ENCODE measurements around the gene SFT2D2. TPM values are rescaled to one million over a fixed set of nuclear protein-coding genes. Genes with fewer than 3 reads are reported as not detected.

Gene SFT2D2
- polyA plus RNA-seq, 1 of the 3 experiments (the other 2 are of a cell fraction), result 9.3 TPM

DNA sequence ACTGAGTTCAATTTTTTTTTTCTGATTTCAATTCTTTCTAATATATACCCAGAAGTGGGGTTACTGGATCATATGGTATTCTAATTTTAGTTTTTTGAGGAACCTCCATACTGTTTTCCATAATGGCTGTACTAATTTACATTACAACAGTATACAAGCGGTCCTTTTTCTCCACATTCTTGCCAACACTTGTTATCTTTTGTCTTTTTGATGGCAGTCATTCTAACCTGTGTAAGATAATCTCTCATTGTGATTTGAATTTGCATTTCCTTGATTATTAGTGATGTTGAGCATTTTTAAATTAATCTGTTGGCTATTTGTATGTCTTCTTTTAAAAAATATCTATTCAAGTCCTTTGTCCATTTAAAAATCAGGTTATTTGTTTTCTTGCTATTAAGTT, 33.8 kb downstream of the SFT2D2 start:
- CTCF ChIA-PET, result no interaction called here
- POLR2A ChIA-PET, result no interaction called here
- H3K4me3 ChIP-seq (ENCODE audit: low read depth in 2 of 2, low read length in 1 of 2), result no peak overlapping the region
- H3K4me2 ChIP-seq, result no peak overlapping the region
- no peak overlapping the region for H2AFZ ChIP-seq (ENCODE audit: low read depth)
- H3K36me3 ChIP-seq (replicated peaks in 1 of 2; ENCODE audit: control insufficient read depth in 1 of 2, insufficient read depth in 2 of 2, low read length in 1 of 2), result peaks cover 10 to 19% of the 10 kb centered on the region in 2 experiments
- H3K27ac ChIP-seq (ENCODE audit: low read depth in 2 of 2, low read length in 1 of 2), result no peak overlapping the region
- no peaks in the 10 kb centered on the region for H3K9me2 ChIP-seq
- no peaks in the 10 kb centered on the region for H3K27me3 ChIP-seq (ENCODE audit: insufficient read depth)
- TF ChIP-seq NFIC (IDR thresholded peaks at IDR 0.05; ENCODE audit: borderline replicate concordance) (no peak), EP300 (IDR thresholded peaks at IDR 0.05; ENCODE audit: borderline replicate concordance in 1 of 2, low read depth in 1 of 2, low read length in 1 of 2) (no peak), GABPA (IDR thresholded peaks at IDR 0.05; ENCODE audit: low read depth) (no peak), SIN3A (IDR thresholded peaks at IDR 0.05; ENCODE audit: borderline replicate concordance, low read depth, low read length) (no peak), NRF1 (IDR thresholded peaks at IDR 0.05; ENCODE audit: low read depth, low read length) (no peak), RCOR1 (IDR thresholded peaks at IDR 0.05; ENCODE audit: low read length) (no peak), RXRA (IDR thresholded peaks at IDR 0.05; ENCODE audit: borderline replicate concordance, low read depth) (no peak), ELF1 (IDR thresholded peaks at IDR 0.05) (no peak), POLR2AphosphoS5 (IDR thresholded peaks at IDR 0.05; ENCODE audit: low read depth, low read length) (no peak), RFX5 (IDR thresholded peaks at IDR 0.05; ENCODE audit: low read length) (no peak)
- TF ChIP-seq, protein P1, sequence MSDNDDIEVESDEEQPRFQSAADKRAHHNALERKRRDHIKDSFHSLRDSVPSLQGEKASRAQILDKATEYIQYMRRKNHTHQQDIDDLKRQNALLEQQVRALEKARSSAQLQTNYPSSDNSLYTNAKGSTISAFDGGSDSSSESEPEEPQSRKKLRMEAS (IDR thresholded peaks at IDR 0.05; ENCODE audit: low read depth), result no peak
- TF ChIP-seq, protein P2, sequence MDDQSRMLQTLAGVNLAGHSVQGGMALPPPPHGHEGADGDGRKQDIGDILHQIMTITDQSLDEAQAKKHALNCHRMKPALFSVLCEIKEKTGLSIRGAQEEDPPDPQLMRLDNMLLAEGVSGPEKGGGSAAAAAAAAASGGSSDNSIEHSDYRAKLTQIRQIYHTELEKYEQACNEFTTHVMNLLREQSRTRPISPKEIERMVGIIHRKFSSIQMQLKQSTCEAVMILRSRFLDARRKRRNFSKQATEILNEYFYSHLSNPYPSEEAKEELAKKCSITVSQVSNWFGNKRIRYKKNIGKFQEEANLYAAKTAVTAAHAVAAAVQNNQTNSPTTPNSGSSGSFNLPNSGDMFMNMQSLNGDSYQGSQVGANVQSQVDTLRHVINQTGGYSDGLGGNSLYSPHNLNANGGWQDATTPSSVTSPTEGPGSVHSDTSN (IDR thresholded peaks at IDR 0.05), result no peak
- TF ChIP-seq, protein P3, sequence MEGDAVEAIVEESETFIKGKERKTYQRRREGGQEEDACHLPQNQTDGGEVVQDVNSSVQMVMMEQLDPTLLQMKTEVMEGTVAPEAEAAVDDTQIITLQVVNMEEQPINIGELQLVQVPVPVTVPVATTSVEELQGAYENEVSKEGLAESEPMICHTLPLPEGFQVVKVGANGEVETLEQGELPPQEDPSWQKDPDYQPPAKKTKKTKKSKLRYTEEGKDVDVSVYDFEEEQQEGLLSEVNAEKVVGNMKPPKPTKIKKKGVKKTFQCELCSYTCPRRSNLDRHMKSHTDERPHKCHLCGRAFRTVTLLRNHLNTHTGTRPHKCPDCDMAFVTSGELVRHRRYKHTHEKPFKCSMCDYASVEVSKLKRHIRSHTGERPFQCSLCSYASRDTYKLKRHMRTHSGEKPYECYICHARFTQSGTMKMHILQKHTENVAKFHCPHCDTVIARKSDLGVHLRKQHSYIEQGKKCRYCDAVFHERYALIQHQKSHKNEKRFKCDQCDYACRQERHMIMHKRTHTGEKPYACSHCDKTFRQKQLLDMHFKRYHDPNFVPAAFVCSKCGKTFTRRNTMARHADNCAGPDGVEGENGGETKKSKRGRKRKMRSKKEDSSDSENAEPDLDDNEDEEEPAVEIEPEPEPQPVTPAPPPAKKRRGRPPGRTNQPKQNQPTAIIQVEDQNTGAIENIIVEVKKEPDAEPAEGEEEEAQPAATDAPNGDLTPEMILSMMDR (IDR thresholded peaks at IDR 0.05), result no peak
- TF ChIP-seq, protein P4, sequence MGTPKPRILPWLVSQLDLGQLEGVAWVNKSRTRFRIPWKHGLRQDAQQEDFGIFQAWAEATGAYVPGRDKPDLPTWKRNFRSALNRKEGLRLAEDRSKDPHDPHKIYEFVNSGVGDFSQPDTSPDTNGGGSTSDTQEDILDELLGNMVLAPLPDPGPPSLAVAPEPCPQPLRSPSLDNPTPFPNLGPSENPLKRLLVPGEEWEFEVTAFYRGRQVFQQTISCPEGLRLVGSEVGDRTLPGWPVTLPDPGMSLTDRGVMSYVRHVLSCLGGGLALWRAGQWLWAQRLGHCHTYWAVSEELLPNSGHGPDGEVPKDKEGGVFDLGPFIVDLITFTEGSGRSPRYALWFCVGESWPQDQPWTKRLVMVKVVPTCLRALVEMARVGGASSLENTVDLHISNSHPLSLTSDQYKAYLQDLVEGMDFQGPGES (IDR thresholded peaks at IDR 0.05; ENCODE audit: low read depth, low read length), result no peak
- TF ChIP-seq, protein P5, sequence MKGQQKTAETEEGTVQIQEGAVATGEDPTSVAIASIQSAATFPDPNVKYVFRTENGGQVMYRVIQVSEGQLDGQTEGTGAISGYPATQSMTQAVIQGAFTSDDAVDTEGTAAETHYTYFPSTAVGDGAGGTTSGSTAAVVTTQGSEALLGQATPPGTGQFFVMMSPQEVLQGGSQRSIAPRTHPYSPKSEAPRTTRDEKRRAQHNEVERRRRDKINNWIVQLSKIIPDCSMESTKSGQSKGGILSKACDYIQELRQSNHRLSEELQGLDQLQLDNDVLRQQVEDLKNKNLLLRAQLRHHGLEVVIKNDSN (IDR thresholded peaks at IDR 0.05; ENCODE audit: borderline replicate concordance, low read depth), result no peak
- peaks cover 32% of the 10 kb centered on the region; the same call in 1 of the 2 replicates for H3K79me2 ChIP-seq (ENCODE audit: insufficient read depth)
- H3F3A ChIP-seq (replicated peaks; ENCODE audit: insufficient read depth), result peaks cover 22% of the 10 kb centered on the region
- DNase-seq, result no peak
- H3K9me3 ChIP-seq, result 0 out of 2 replicates have a peak, but pooled peaks cover 19% of the 10 kb centered on the region
- H3K9ac ChIP-seq, result no peak overlapping the region
- WGBS (ENCODE audit: low lambda C conversion rate), result 93% methylated on average over 1 of the region's 1 CpG
- H3K4me1 ChIP-seq (ENCODE audit: control insufficient read depth in 1 of 2, insufficient read depth in 2 of 2, low read depth in 1 of 2, low read length in 1 of 2), result peaks cover 5 to 16% of the 10 kb centered on the region in 2 experiments; a peak in 2 of 4 replicates
- no peaks in the 10 kb centered on the region for H4K20me1 ChIP-seq (ENCODE audit: insufficient read depth)
